HG03108 (cell line): ENCODE data around the gene LTBP1.
"Not testable (repeated sequence)": the region's sequence is repeated elsewhere in the genome, so short reads cannot be mapped to it uniquely, and the experiment has no call there.

Experiments used
- ATAC-seq: cut with Tn5 transposase; IDR thresholded peaks from one replicate; pipeline ENCODE4 v1.9.1; 2021; ENCODE audit warnings: moderate library complexity; ENCODE audit not compliant: unreplicated experiment

Gene LTBP1

GRCh38 chr2:33366473-33366872, 419.7 kb downstream of the LTBP1 start:
- ATAC-seq = no peak

GRCh38 chr2:33368524-33368923, 421.8 kb downstream of the LTBP1 start:
- ATAC-seq = not testable (repeated sequence)

- ATAC-seq = no peak
These were observed 422.4 kb downstream of the LTBP1 start for GRCh38 chr2:33369191-33369590.

- ATAC-seq = no peak
These were observed 424.0 kb downstream of the LTBP1 start for GRCh38 chr2:33370636-33371265.

- no peak for ATAC-seq
These were observed 424.7 kb downstream of the LTBP1 start for GRCh38 chr2:33371304-33372090.

- no peak for ATAC-seq
These were observed 426.3 kb downstream of the LTBP1 start for GRCh38 chr2:33372940-33373553.

GRCh38 chr2:33373986-33374385, 427.2 kb downstream of the LTBP1 start:
- no peak for ATAC-seq

- ATAC-seq = no peak
These were observed 428.3 kb downstream of the LTBP1 start for GRCh38 chr2:33375054-33375453.

- no peak for ATAC-seq
These were observed 430.3 kb downstream of the LTBP1 start for GRCh38 chr2:33377048-33377447.

- ATAC-seq = no peak
These were observed 431.9 kb downstream of the LTBP1 start for GRCh38 chr2:33378556-33379210.

GRCh38 chr2:33380001-33380609, 433.4 kb downstream of the LTBP1 start:
- ATAC-seq = no peak

- no peak for ATAC-seq
These were observed 434.0 kb downstream of the LTBP1 start for GRCh38 chr2:33380719-33381118.

- ATAC-seq = no peak
These were observed 434.6 kb downstream of the LTBP1 start for GRCh38 chr2:33381301-33381858.

GRCh38 chr2:33383855-33384598, 437.3 kb downstream of the LTBP1 start:
- ATAC-seq = no peak

- ATAC-seq = no peak
These were observed 437.8 kb downstream of the LTBP1 start for GRCh38 chr2:33384599-33384961.

- no peak for ATAC-seq
These were observed 442.2 kb downstream of the LTBP1 start for GRCh38 chr2:33388996-33389395.

- not testable (repeated sequence) for ATAC-seq
These were observed 442.9 kb downstream of the LTBP1 start for GRCh38 chr2:33389695-33390094.

GRCh38 chr2:33391529-33392255, 444.9 kb downstream of the LTBP1 start:
- no peak for ATAC-seq

GRCh38 chr2:33392366-33392765, 445.6 kb downstream of the LTBP1 start:
- no peak for ATAC-seq

GRCh38 chr2:33395034-33395433, 448.3 kb downstream of the LTBP1 start:
- no peak for ATAC-seq
